GM10248 (cell line): Measurements from ENCODE around the gene ZCCHC14.
"Not testable (repeated sequence)": the region's sequence is repeated elsewhere in the genome, so short reads cannot be mapped to it uniquely, and the experiment has no call there.

Experiments
- CTCF ChIA-PET: fragments of 300-600 bp; sonication (Branson Sonifier 250); formaldehyde crosslinking; extraction: SDS; loops from one replicate; lab custom pipeline; 2021; ENCODE audit warnings: antibody characterized with exemption; lab: Yijun Ruan, JAX
- POLR2A ChIA-PET: fragments of 350-650 bp; sonication (Branson Sonifier 250); formaldehyde crosslinking; extraction: SDS; loops from one replicate; lab custom pipeline; 2020; ENCODE audit warnings: antibody characterized with exemption; lab: Yijun Ruan, JAX
- DNase-seq: peaks from one replicate; pipeline ENCODE4 v3.0.0; 2012; ENCODE audit errors: extremely low spot score
- TF ChIP-seq, protein P1 (sequence below): IDR thresholded peaks from 2 replicates; pipeline ENCODE4 v1.5.1; 2012; ENCODE audit warnings: mild to moderate bottlenecking, low read depth; ENCODE audit errors: extremely low read depth, missing control alignments, control extremely low read depth

Gene ZCCHC14

DNA sequence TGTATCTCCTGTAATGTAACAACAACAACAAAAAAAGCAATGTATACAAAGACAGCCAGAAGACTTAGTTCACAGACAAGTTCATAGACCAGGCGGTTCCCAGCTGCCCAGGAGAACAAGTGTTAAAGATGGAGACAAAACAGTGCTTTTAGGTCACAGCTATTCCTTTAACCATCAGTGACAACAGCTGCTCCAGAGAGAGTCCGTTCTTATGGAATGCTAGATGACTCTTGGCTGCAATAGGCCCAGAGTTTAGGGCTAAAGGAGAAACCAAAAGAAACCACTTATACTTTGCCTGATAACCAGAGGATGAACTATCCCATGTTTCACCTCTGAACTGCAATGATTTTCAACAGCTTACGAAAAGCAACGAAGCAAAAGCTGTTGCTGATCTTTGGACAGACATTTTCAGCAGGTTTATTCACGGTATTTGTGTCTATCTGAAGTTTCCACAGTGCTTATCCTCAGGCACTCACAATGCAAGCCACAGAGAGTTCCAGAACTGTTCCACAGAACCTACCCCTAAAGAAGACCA lies 6.0 kb downstream of the ZCCHC14 start:
- TF ChIP-seq, protein P1, sequence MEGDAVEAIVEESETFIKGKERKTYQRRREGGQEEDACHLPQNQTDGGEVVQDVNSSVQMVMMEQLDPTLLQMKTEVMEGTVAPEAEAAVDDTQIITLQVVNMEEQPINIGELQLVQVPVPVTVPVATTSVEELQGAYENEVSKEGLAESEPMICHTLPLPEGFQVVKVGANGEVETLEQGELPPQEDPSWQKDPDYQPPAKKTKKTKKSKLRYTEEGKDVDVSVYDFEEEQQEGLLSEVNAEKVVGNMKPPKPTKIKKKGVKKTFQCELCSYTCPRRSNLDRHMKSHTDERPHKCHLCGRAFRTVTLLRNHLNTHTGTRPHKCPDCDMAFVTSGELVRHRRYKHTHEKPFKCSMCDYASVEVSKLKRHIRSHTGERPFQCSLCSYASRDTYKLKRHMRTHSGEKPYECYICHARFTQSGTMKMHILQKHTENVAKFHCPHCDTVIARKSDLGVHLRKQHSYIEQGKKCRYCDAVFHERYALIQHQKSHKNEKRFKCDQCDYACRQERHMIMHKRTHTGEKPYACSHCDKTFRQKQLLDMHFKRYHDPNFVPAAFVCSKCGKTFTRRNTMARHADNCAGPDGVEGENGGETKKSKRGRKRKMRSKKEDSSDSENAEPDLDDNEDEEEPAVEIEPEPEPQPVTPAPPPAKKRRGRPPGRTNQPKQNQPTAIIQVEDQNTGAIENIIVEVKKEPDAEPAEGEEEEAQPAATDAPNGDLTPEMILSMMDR: no peak
- CTCF ChIA-PET: no interaction called here
- DNase-seq: no peak
- POLR2A ChIA-PET: no interaction called here

DNA sequence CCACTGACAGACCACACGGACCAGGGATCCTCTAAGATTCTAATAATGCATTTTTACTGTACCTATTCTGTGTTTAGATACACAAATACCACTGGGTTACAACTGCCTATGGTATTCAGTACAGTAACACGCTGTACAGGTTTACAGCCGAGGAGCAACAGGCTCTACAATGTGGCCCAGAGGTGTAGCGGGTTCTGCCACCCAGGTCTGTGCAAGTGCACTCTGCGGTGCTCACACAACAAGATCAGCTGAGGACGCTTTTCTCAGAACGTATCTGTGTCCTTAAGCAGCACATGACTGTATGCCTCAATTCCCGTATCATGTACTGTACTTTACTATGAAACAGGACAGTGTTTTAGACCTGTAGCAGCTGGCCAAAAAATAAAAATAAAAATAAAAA lies 6.5 kb downstream of the ZCCHC14 start:
- POLR2A ChIA-PET: no interaction called here
- TF ChIP-seq, protein P1: no peak
- CTCF ChIA-PET: no interaction called here

DNA sequence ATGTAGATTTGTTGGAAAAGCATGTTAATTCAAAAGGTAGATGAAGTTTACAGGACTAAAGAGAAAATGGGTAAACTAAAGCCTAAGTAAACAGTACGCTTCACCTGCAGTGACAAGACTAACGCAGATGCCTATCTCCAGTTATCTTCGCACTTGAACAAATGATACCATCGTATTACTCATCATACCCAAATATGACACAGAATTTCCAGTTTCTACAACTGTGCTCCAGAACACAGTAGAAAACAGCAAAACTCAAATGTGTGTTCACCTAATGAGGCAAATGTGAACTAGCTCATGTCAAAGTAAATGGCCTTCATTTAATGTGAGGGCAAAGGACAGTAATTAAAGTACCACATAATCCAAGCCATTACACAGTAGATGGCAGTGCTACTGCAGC lies 7.0 kb downstream of the ZCCHC14 start:
- POLR2A ChIA-PET, DNase-seq, CTCF ChIA-PET: not testable (repeated sequence)

More for the DNA sequence above, 6.5 kb downstream of the ZCCHC14 start:
- DNase-seq: no peak

DNA sequence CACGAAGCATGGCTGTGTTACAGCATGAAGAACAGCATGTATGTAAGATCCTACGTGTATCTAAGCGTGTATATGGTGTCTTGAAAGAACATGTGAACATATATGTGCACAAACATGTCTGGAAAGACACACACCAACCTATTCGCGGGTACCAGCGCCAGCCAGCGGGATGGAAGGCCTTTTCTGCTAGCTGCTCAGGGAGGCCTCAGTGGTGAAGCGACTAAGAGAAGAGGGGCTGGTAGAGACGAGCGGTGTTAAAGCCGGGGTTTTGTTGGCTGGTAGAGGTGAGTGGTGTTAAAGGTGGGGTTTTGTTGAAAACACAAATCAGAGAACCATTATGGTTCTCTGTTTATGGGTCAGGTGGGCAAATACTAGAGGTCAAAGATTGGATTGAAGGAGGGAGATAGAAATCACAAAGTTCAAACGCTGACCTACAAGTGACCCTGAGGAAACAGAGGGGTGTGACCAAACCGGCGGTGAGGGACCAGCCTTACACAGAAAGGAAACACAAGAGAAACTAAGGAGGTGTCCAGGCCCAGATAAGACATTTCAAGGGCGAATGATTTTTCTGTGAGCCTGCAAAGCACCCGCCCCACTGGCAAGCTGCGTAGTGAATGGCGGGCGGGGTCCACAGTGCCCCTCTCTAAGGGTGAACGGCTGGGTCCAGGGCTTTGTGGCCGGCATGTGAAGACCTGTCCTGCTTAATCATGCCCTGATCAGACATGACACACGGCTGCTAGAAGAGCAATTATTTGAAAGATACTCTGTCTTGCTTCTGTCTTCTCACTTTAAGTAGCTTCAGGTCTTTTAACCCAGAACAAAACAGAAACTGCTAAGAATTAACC lies 8.1 kb downstream of the ZCCHC14 start:
- no peak for DNase-seq
- ChIA-PET POLR2A (no interaction called here), CTCF (no interaction called here)
- TF ChIP-seq, protein P1: no peak

DNA sequence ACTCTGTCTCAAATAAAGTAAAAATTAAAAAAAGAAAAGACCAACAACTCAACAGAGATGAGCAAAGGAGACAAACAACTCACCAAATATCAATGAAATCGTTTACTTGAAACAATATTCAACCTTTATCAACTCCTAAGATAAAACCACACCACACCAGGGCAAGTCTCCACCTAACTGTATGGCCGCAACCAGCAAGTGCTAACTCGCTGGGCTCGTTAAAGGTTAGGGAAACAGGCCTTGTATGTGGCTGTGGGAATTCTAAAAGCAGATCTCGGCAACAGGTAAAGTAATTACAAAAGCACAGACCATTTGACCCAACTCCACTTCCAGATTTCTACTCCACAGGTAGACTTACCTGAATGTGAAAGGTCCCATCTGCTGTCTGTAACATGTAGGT lies 9.3 kb downstream of the ZCCHC14 start:
- TF ChIP-seq, protein P1: no peak
- ChIA-PET CTCF (no interaction called here), POLR2A (no interaction called here)
- no peak for DNase-seq

DNA sequence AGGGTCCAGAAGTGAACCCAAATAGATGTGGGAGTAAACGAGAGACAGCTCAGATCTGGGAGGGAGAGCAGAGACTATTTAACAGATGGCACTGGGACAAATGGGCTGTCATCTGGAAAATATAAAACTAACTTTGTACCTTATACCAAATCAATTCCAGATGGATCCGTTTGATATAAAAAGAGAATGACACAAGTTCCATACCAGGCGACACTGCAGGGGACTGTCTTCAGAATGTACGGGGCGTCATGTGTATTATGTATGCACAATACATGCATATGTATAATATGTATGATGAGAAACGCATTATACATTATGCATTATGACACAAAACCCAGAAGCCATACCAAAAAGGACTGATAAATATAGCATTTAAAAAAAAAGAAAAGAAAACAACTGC lies 10.2 kb downstream of the ZCCHC14 start:
- CTCF ChIA-PET, POLR2A ChIA-PET, DNase-seq: not testable (repeated sequence)

DNA sequence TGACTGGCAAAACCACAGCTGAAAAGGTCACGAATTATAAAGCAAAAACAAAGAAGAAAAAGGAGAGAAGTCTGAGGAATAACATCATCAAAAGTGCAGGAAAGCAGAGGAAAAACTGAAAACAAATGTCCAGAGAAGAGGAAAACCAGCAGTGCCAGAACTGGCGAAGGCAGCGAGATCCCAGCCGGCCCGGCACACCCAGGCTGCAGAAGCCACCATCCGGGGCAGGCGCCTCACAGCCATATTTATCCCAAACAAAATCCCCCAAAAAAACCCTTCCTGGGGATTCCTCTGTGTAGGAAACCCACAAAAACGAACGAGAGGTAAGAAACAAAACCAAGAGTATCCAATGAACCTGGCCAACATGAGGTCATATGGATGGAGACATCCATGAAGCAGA lies 10.6 kb downstream of the ZCCHC14 start:
- ChIA-PET CTCF (no interaction called here), POLR2A (no interaction called here)
- TF ChIP-seq, protein P1: no peak
- DNase-seq: no peak

DNA sequence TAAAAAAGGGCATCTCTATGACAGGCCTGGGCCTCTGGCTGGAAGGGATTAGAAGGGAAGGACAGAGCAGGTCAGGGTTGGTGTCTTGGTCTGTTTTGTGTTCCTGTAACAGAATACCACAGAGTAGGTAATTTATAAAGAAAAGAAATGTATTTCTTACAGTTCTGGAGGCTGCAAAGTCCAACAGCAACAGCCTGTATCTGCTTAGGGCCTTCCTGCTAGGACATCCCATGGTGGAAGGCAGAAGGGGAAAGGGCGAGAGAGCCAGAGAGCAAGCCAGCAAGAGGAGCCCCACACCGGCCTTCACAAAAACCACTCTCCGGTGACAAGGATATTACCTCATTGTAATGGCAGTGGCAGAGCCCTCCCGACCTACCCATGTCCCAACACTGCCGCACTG lies 11.1 kb downstream of the ZCCHC14 start:
- CTCF ChIA-PET, POLR2A ChIA-PET, DNase-seq: not testable (repeated sequence)

DNA sequence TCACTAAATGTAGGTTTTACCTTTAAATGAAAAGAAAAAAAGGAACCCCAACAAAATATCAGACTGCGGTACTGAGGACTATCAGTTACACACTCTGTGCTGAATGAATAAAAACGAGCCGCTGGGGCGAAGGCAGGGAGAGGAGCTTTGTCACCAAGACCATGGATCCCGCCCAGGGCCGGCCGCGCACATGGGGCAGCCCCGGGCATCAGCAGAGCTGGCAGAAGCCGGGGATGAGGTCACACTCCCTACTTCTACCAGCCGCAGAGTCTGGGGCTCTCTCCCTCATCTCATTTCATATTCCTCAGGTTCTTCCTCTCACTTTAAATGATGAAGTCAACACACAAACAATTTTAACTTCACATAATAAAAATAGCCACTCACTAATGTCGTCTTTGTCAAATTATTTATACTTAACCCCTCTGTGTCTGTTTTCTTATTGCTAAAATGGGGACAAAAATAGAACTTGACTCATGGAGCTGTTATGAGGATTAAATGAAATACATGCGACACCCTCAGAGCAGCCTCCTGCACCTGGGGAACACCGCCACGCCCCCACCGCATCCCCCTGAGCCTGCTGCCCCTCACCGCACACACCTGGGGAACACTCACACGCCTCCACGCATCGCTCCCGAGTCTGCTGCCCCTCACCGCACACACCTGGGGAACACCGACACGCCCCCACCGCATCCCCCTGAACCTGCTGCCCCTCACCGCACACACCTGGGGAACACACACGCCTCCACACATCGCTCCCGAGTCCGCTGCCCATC lies 15.4 kb downstream of the ZCCHC14 start:
- CTCF ChIA-PET, POLR2A ChIA-PET, DNase-seq: not testable (repeated sequence)
